GM12878 (cell line): ENCODE measurements around the gene SLX9. TPM values are rescaled to one million over a fixed set of nuclear protein-coding genes. Genes with fewer than 3 reads are reported as not detected.

Experiments used
- ATAC-seq: fragments of 200-7000 bp; cut with Tn5 transposase; 3 replicates; pipeline ENCODE4 v1.9.1; 2020; ENCODE audit warnings: mild to moderate bottlenecking, moderate library complexity
- BruUV-seq: library from RNA; stranded (reverse); fragments of 400-500 nt; replicated peaks from 2 replicates; lab custom pipeline; 2021; lab: Mats Ljungman, UMichigan
- CTCF ChIA-PET: fragments of 300-600 bp; sonication (Branson Sonifier 250); formaldehyde crosslinking; extraction: SDS; loops from one replicate; lab custom pipeline; 2021; ENCODE audit warnings: inconsistent platforms; lab: Yijun Ruan, JAX
- POLR2A ChIA-PET: fragments of 350-600 bp; formaldehyde crosslinking; extraction: SDS; loops from one replicate; lab custom pipeline; 2021; ENCODE audit warnings: inconsistent platforms; lab: Charles Lee
- RAD21 ChIA-PET: fragments of 300-600 bp; sonication (Branson Sonifier 250); formaldehyde crosslinking; loops from one replicate; lab custom pipeline; 2023; ENCODE audit warnings: antibody characterized with exemption; ENCODE audit not compliant: unreplicated experiment; lab: Charles Lee
- SMC1A ChIA-PET: fragments of 300-600 bp; sonication (Branson Sonifier 250); formaldehyde crosslinking; loops from one replicate; lab custom pipeline; 2023; ENCODE audit not compliant: unreplicated experiment, uncharacterized antibody; lab: Charles Lee
- DNase-seq: peaks from one replicate; pipeline ENCODE4 v3.0.0-alpha.2; 2011; ENCODE audit warnings: low read depth, low spot score
- FAIRE-seq: peaks from 3 replicates; lab custom pipeline; 2011; peaks lifted over from hg19 to GRCh38; lab: Jason Lieb, UNC
- H2AFZ ChIP-seq: 2 replicates; pipeline ENCODE4 v1.6.0; 2011; ENCODE audit warnings: low read depth, low read length, control low read depth; ENCODE audit not compliant: control insufficient read depth
- H3K27ac ChIP-seq: 2 replicates; pipeline ENCODE4 v1.5.1; 2011; ENCODE audit warnings: control low read depth; ENCODE audit not compliant: control insufficient read depth, insufficient read depth
- H3K27me3 ChIP-seq, 2 experiments: replicated peaks in 1 of 2; 2 replicates each; pipeline versions ENCODE4 v1.6.0 to v1.6.1; 2011; ENCODE audit warnings: low read length in 1 of 2; ENCODE audit not compliant: control insufficient read depth in 2 of 2, insufficient read depth in 2 of 2
- H3K36me3 ChIP-seq, 2 experiments: 2 replicates each; pipeline ENCODE4 v1.5.1; 2011; ENCODE audit warnings: low read length in 1 of 2; ENCODE audit not compliant: control insufficient read depth in 2 of 2, insufficient read depth in 2 of 2
- H3K4me1 ChIP-seq: 2 replicates; pipeline ENCODE4 v1.6.1; 2011; ENCODE audit warnings: mild to moderate bottlenecking, low read length, moderate library complexity, mixed read lengths; ENCODE audit not compliant: control insufficient read depth, insufficient read depth
- H3K4me2 ChIP-seq: 2 replicates; pipeline ENCODE4 v1.6.0; 2011; ENCODE audit warnings: control low read depth; ENCODE audit not compliant: control insufficient read depth, insufficient read depth
- H3K4me3 ChIP-seq: fragments of 200-600 bp; sonication (generic); 2 replicates; pipeline ENCODE4 v1.5.1; 2016
- H3K79me2 ChIP-seq: 2 replicates; pipeline ENCODE4 v1.6.0; 2011; ENCODE audit warnings: low read length; ENCODE audit not compliant: control insufficient read depth, insufficient read depth
- H3K9ac ChIP-seq: 2 replicates; pipeline ENCODE4 v1.8.0; 2011; ENCODE audit warnings: low read length, control low read depth, mixed read lengths; ENCODE audit not compliant: control insufficient read depth, insufficient read depth
- H3K9me3 ChIP-seq: replicated peaks from 3 replicates; pipeline ENCODE4 v1.5.1; 2011; ENCODE audit warnings: mild to moderate bottlenecking, low read length; ENCODE audit not compliant: control insufficient read depth, insufficient read depth
- H4K20me1 ChIP-seq: 2 replicates; pipeline ENCODE4 v1.6.0; 2011; ENCODE audit not compliant: control insufficient read depth, insufficient read depth
- ATF2 ChIP-seq: IDR thresholded peaks from 2 replicates; pipeline ENCODE4 v1.6.1; 2012; ENCODE audit warnings: low read length, inconsistent platforms
- CBX5 ChIP-seq: sonication (generic); IDR thresholded peaks from 2 replicates; pipeline ENCODE4 v1.6.1; 2016; ENCODE audit warnings: low read depth, moderate library complexity, mild to moderate bottlenecking, inconsistent platforms
- CHD4 ChIP-seq: fragments of 200-600 bp; sonication (generic); IDR thresholded peaks from 2 replicates; pipeline ENCODE4 v1.6.1; 2016; ENCODE audit warnings: mild to moderate bottlenecking
- FOXM1 ChIP-seq: IDR thresholded peaks from 2 replicates; pipeline ENCODE4 v1.6.1; 2012; ENCODE audit warnings: low read depth, mild to moderate bottlenecking, inconsistent platforms, low read length, moderate library complexity
- IRF3 ChIP-seq: fragments of 450-650 bp; IDR thresholded peaks from 2 replicates; pipeline ENCODE4 v1.6.1; 2014; ENCODE audit warnings: mild to moderate bottlenecking
- KAT2A ChIP-seq: conservative IDR thresholded peaks from 2 replicates; pipeline ENCODE4 v1.6.1; 2011; ENCODE audit warnings: low read depth, low read length; ENCODE audit not compliant: control insufficient read depth
- NR2C1 ChIP-seq: fragments of 450-650 bp; IDR thresholded peaks from 2 replicates; pipeline ENCODE4 v1.6.1; 2017; ENCODE audit warnings: antibody characterized with exemption, mild to moderate bottlenecking, moderate library complexity
- POU2F2 ChIP-seq: IDR thresholded peaks from 3 replicates; pipeline ENCODE4 v1.6.1; 2011; ENCODE audit warnings: low read depth, mild to moderate bottlenecking, low read length, borderline replicate concordance
- RAD51 ChIP-seq: fragments of 450-650 bp; IDR thresholded peaks from 2 replicates; pipeline ENCODE4 v1.6.1; 2016; ENCODE audit warnings: moderate library complexity, mild to moderate bottlenecking, inconsistent platforms
- SMC3 ChIP-seq: IDR thresholded peaks from 2 replicates; pipeline ENCODE4 v1.6.1; 2011; ENCODE audit warnings: low read length, improper control_type of control experiment, borderline replicate concordance
- ZBTB40 ChIP-seq: fragments of 450-650 bp; IDR thresholded peaks from 2 replicates; pipeline ENCODE4 v1.6.1; 2016; ENCODE audit warnings: mild to moderate bottlenecking, moderate library complexity, borderline replicate concordance
- whole genome bisulfite sequencing: methylation state at CpG from one replicate; pipeline ENCODE4 v1.1.6; 2016; ENCODE audit warnings: low lambda C conversion rate; ENCODE audit not compliant: insufficient replicate concordance, insufficient coverage; ENCODE audit errors: missing lambda C conversion rate; 5-methylcytosine and 5-hydroxymethylcytosine counted together
- in situ Hi-C: fragments of 300-500 bp; cut with MboI; formaldehyde crosslinking; loops from 9 replicates; pipeline ENCODE4 v1.14.3; 2018; ENCODE audit warnings: mixed read lengths
- intact Hi-C: fragments of 100-400 bp; cut with micrococcal nuclease; formaldehyde crosslinking; loops from one replicate; pipeline ENCODE4 v1.14.2; 2022; ENCODE audit not compliant: unreplicated experiment
- polyA plus RNA-seq, 11 experiments: library from polyadenylated mRNA; depleted of rRNA in 4 of 11; unstranded in 6 of 11; stranded (reverse) in 5 of 11; fragments of >200 nt; fragmentation: Nextera tagmentation in 4 of 11; fragmentation: Illumina TruSeq in 1 of 11; extraction: Ambion mirVana in 4 of 11; extraction: Trizol in 1 of 11; gene quantifications; 1 replicate in 1 of 11; 2 replicates in 10 of 11; pipeline versions ENCODE4 v1.2.1 to v1.2.3, GENCODE V29; 2011 to 2016; ENCODE audit warnings: inconsistent platforms in 2 of 11, missing spikeins in 2 of 11, low read depth in 1 of 11
- total RNA-seq, 4 experiments: library from RNA; depleted of rRNA in 3 of 4; stranded (reverse); fragments of >200 nt in 3 of 4; fragmentation: Illumina TruSeq in 1 of 4; extraction: Trizol in 1 of 4; gene quantifications; 2 replicates each; pipeline versions ENCODE4 v1.2.1 to v1.2.3, GENCODE V29; 2013 to 2021

The SLX9 gene
- total and polyA plus RNA-seq, 10 of the 15 experiments (the other 5 are each of a cell fraction or from before 2014, with no cell fraction given): 0.69 to 81.3 (median 33.9) TPM

GRCh38 chr21:45010860-45011259 is 71.0 kb downstream of the SLX9 start:
- CTCF ChIA-PET: interaction anchor here (1.3 kb wide), 1 partner anchor 127 kb away, joined by 4 read pairs; no protein-coding TSS in a partner anchor
- H3K9ac ChIP-seq: no peak overlapping the region
- SMC1A ChIA-PET: no interaction called here
- no peak overlapping the region for H2AFZ ChIP-seq
- H3K27ac ChIP-seq: no peak overlapping the region
- peaks cover 3% of the 10 kb centered on the region in 2 experiments; a peak in 3 of 4 replicates for H3K27me3 ChIP-seq
- no peak for TF ChIP-seq IRF3
- TF ChIP-seq, all 136 proteins: peak for 0
- H3K9me3 ChIP-seq: no peaks in the 10 kb centered on the region; the same call in 2 of the 3 replicates
- in situ Hi-C loops: no loop called here
- ChIA-PET RAD21 (no interaction called here), POLR2A (no interaction called here)
- no peaks in the 10 kb centered on the region for H3K36me3 ChIP-seq
- no peak overlapping the region for H3K4me2 ChIP-seq
- H3K4me3 ChIP-seq: no peak overlapping the region
- ATAC-seq: no peak
- H3K79me2 ChIP-seq: no peaks in the 10 kb centered on the region
- no peaks in the 10 kb centered on the region for H4K20me1 ChIP-seq
- no peak for FAIRE-seq
- H3K4me1 ChIP-seq: no peaks in the 10 kb centered on the region
- WGBS: 64% methylated on average over 12 of the region's 12 CpGs
- no TSS peak for BruUV-seq
- intact Hi-C loops: no loop called here
- DNase-seq: no peak

- CTCF ChIA-PET: no interaction called here
- Histone ChIP-seq H3K4me3 (no peak overlapping the region), H3K9ac (no peak overlapping the region), H3K27me3 (peaks cover 3 to 4% of the 10 kb centered on the region in 2 experiments; a peak in 3 of 4 replicates), H3K4me2 (no peak overlapping the region), H3K36me3 (no peaks in the 10 kb centered on the region), H3K9me3 (no peaks in the 10 kb centered on the region; the same call in 2 of the 3 replicates), H3K4me1 (no peaks in the 10 kb centered on the region), H3K79me2 (no peaks in the 10 kb centered on the region), H2AFZ (no peak overlapping the region), H4K20me1 (no peaks in the 10 kb centered on the region), H3K27ac (no peak overlapping the region)
- RAD21 ChIA-PET: no interaction called here
- BruUV-seq: no TSS peak
- ATAC-seq: no peak
- POLR2A ChIA-PET: no interaction called here
- in situ Hi-C loops (no loop called here), intact Hi-C loops (no loop called here)
- FAIRE-seq: no peak
- 75% methylated on average over 18 of the region's 18 CpGs for WGBS
- no peak for DNase-seq
- SMC1A ChIA-PET: no interaction called here
- TF ChIP-seq POU2F2 (no peak), ZBTB40 (no peak), NR2C1 (no peak), RAD51 (no peak), FOXM1 (no peak), ATF2 (no peak), CHD4 (no peak), SMC3 (no peak), KAT2A (no peak), CBX5 (no peak)
Measured at GRCh38 chr21:45011426-45011825, 71.6 kb downstream of the SLX9 start.
